Measurements from ENCODE around the gene RPL21.
A peak's percentile ranks its signal among the peaks of the same experiment; 100 is the strongest.

RPL21 gene

GRCh38 chr13:27270594-27271520, 19.5 kb downstream of the RPL21 start, which contains the start of gene RASL11A (continued):
- TF ChIP-seq ZNF292 (tag by site-specific recombination; IDR thresholded peaks at IDR 0.05; ENCODE audit: borderline replicate concordance, low read depth): no peak
- no peak for TF ChIP-seq ZNF548 (tag by site-specific recombination; IDR thresholded peaks at IDR 0.05)
- no peak for TF ChIP-seq PRDM1 (tag by site-specific recombination; IDR thresholded peaks at IDR 0.05)
- no peak for TF ChIP-seq ZNF302 (tag by site-specific recombination; IDR thresholded peaks at IDR 0.05; ENCODE audit: low read depth)
- TF ChIP-seq ZNF677 (tag by site-specific recombination; IDR thresholded peaks at IDR 0.05): peak; percentile 2; the same call in 1 of the 2 replicates
- TF ChIP-seq, protein P1, sequence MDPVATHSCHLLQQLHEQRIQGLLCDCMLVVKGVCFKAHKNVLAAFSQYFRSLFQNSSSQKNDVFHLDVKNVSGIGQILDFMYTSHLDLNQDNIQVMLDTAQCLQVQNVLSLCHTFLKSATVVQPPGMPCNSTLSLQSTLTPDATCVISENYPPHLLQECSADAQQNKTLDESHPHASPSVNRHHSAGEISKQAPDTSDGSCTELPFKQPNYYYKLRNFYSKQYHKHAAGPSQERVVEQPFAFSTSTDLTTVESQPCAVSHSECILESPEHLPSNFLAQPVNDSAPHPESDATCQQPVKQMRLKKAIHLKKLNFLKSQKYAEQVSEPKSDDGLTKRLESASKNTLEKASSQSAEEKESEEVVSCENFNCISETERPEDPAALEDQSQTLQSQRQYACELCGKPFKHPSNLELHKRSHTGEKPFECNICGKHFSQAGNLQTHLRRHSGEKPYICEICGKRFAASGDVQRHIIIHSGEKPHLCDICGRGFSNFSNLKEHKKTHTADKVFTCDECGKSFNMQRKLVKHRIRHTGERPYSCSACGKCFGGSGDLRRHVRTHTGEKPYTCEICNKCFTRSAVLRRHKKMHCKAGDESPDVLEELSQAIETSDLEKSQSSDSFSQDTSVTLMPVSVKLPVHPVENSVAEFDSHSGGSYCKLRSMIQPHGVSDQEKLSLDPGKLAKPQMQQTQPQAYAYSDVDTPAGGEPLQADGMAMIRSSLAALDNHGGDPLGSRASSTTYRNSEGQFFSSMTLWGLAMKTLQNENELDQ (tag by site-specific recombination; IDR thresholded peaks at IDR 0.05; ENCODE audit: low read depth): no peak
- peak; percentile 90 for TF ChIP-seq ZNF561 (tag by site-specific recombination; IDR thresholded peaks at IDR 0.05; ENCODE audit: borderline replicate concordance)
- TF ChIP-seq ZNF521 (tag by site-specific recombination; IDR thresholded peaks at IDR 0.05): no peak
- no peak for TF ChIP-seq SCRT1 (tag by site-specific recombination; IDR thresholded peaks at IDR 0.05; ENCODE audit: borderline replicate concordance)
- TF ChIP-seq ZNF239 (tag by site-specific recombination; IDR thresholded peaks at IDR 0.05): no peak
- no peak for TF ChIP-seq ZNF555 (tag by site-specific recombination; conservative IDR thresholded peaks at IDR 0.05)
- no peak for TF ChIP-seq ZNF610 (tag by site-specific recombination; IDR thresholded peaks at IDR 0.05; ENCODE audit: borderline replicate concordance)
- no peak for TF ChIP-seq ZNF140 (tag by site-specific recombination; IDR thresholded peaks at IDR 0.05)
- TF ChIP-seq ZNF585B (tag by site-specific recombination; IDR thresholded peaks at IDR 0.05): no peak
- no peak for TF ChIP-seq ZNF747 (tag by site-specific recombination; IDR thresholded peaks at IDR 0.05)
- no peak for TF ChIP-seq ZBTB1 (tag by site-specific recombination; IDR thresholded peaks at IDR 0.05)
- TF ChIP-seq GLI2 (tag by site-specific recombination; IDR thresholded peaks at IDR 0.05; ENCODE audit: borderline replicate concordance, low read depth): no peak
- TF ChIP-seq ZNF416 (tag by site-specific recombination; IDR thresholded peaks at IDR 0.05): no peak
- TF ChIP-seq ZNF26 (tag by site-specific recombination; IDR thresholded peaks at IDR 0.05): no peak
- no peak; the same call in 1 of the 2 replicates for TF ChIP-seq SP7 (tag by site-specific recombination; IDR thresholded peaks at IDR 0.05)
- TF ChIP-seq WT1 (tag by site-specific recombination; IDR thresholded peaks at IDR 0.05): no peak; the same call in 1 of the 2 replicates
- TF ChIP-seq ZNF2 (tag by site-specific recombination; IDR thresholded peaks at IDR 0.05): peak; percentile 59; the same call in 1 of the 2 replicates
- TF ChIP-seq, protein P2, sequence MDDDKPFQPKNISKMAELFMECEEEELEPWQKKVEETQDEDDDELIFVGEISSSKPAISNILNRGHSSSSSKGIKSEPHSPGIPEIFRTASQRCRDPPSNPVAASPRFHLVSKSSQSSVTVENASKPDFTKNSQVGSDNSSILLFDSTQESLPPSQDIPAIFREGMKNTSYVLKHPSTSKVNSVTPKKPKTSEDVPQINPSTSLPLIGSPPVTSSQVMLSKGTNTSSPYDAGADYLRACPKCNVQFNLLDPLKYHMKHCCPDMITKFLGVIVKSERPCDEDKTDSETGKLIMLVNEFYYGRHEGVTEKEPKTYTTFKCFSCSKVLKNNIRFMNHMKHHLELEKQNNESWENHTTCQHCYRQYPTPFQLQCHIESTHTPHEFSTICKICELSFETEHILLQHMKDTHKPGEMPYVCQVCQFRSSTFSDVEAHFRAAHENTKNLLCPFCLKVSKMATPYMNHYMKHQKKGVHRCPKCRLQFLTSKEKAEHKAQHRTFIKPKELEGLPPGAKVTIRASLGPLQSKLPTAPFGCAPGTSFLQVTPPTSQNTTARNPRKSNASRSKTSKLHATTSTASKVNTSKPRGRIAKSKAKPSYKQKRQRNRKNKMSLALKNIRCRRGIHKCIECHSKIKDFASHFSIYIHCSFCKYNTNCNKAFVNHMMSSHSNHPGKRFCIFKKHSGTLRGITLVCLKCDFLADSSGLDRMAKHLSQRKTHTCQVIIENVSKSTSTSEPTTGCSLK (tag by site-specific recombination; IDR thresholded peaks at IDR 0.05): no peak
- TF ChIP-seq ZNF791 (tag by site-specific recombination; IDR thresholded peaks at IDR 0.05): no peak
- peak; percentile 92 for TF ChIP-seq ZBTB8A (tag by site-specific recombination; IDR thresholded peaks at IDR 0.05)
- TF ChIP-seq, protein P3, sequence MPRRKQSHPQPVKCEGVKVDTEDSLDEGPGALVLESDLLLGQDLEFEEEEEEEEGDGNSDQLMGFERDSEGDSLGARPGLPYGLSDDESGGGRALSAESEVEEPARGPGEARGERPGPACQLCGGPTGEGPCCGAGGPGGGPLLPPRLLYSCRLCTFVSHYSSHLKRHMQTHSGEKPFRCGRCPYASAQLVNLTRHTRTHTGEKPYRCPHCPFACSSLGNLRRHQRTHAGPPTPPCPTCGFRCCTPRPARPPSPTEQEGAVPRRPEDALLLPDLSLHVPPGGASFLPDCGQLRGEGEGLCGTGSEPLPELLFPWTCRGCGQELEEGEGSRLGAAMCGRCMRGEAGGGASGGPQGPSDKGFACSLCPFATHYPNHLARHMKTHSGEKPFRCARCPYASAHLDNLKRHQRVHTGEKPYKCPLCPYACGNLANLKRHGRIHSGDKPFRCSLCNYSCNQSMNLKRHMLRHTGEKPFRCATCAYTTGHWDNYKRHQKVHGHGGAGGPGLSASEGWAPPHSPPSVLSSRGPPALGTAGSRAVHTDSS (tag by site-specific recombination; IDR thresholded peaks at IDR 0.05): peak; percentile 36; the same call in 1 of the 2 replicates
- TF ChIP-seq ZNF549 (tag by site-specific recombination; IDR thresholded peaks at IDR 0.05): no peak
- TF ChIP-seq ZNF670 (tag by site-specific recombination; IDR thresholded peaks at IDR 0.05; ENCODE audit: low read depth): no peak
- no peak for TF ChIP-seq ZNF341 (tag by site-specific recombination; IDR thresholded peaks at IDR 0.05; ENCODE audit: low read depth)
